PC-3 (cell line): Measurements from ENCODE around the gene ADCY2. TPM values are rescaled to one million over a fixed set of nuclear protein-coding genes. Genes with fewer than 3 reads are reported as not detected.

ENCODE experiments used
- ATAC-seq: fragments of 200-7000 bp; cut with Tn5 transposase; 2 replicates; pipeline ENCODE4 v1.9.1; 2020; ENCODE audit warnings: mild to moderate bottlenecking, moderate library complexity
- BruUV-seq: library from RNA; stranded (reverse); fragments of 400-500 nt; replicated peaks from 2 replicates; lab custom pipeline; 2021; lab: Mats Ljungman, UMichigan
- CTCF ChIA-PET: fragments of 300-600 bp; sonication (Branson Sonifier 250); formaldehyde crosslinking; loops from one replicate; lab custom pipeline; 2022; ENCODE audit warnings: antibody characterized with exemption; lab: Charles Lee
- POLR2A ChIA-PET: fragments of 300-600 bp; sonication (Branson Sonifier 250); formaldehyde crosslinking; loops from one replicate; lab custom pipeline; 2022; ENCODE audit warnings: antibody characterized with exemption; ENCODE audit not compliant: unreplicated experiment; lab: Charles Lee
- DNase-seq: peaks from one replicate; pipeline ENCODE4 v3.0.0-alpha.2; 2015
- H2AFZ ChIP-seq: fragments of 300-600 bp; sonication (generic); 2 replicates; pipeline ENCODE4 v1.6.0; 2016; ENCODE audit warnings: antibody characterized with exemption, low read length
- H3F3A ChIP-seq: fragments of 300-600 bp; sonication (generic); one replicate; pipeline ENCODE4 v1.6.0; 2017; ENCODE audit warnings: antibody characterized with exemption, low read length, control low read depth, mild to moderate bottlenecking; ENCODE audit not compliant: unreplicated experiment
- H3K27ac ChIP-seq: fragments of 300-600 bp; sonication (generic); 2 replicates; pipeline ENCODE4 v1.5.1; 2016; ENCODE audit warnings: mild to moderate bottlenecking, low read length
- H3K27me3 ChIP-seq: fragments of 300-600 bp; sonication (generic); 2 replicates; pipeline ENCODE4 v1.6.1; 2016; ENCODE audit warnings: low read length, mixed read lengths
- H3K36me3 ChIP-seq: fragments of 300-600 bp; sonication (generic); 2 replicates; pipeline ENCODE4 v1.6.1; 2016; ENCODE audit warnings: low read depth, mixed run types, low read length, mixed read lengths
- H3K4me1 ChIP-seq: fragments of 300-600 bp; sonication (generic); 2 replicates; pipeline ENCODE4 v1.5.1; 2016; ENCODE audit warnings: low read length; ENCODE audit not compliant: insufficient read depth
- H3K4me2 ChIP-seq: fragments of 300-600 bp; sonication (generic); 2 replicates; pipeline ENCODE4 v1.6.0; 2016; ENCODE audit warnings: low read length
- H3K4me3 ChIP-seq: fragments of 300-600 bp; sonication (generic); 2 replicates; pipeline ENCODE4 v1.5.1; 2016; ENCODE audit warnings: mild to moderate bottlenecking, low read length, mixed read lengths
- H3K79me2 ChIP-seq: fragments of 300-600 bp; sonication (generic); 2 replicates; pipeline ENCODE4 v1.6.1; 2017; ENCODE audit warnings: low read length, mixed read lengths
- H3K9ac ChIP-seq: fragments of 300-600 bp; sonication (generic); 2 replicates; pipeline ENCODE4 v1.6.0; 2016; ENCODE audit warnings: mild to moderate bottlenecking, low read length
- H3K9me2 ChIP-seq: fragments of 300-600 bp; sonication (generic); replicated peaks from 2 replicates; pipeline ENCODE4 v1.6.1; 2016; ENCODE audit warnings: mixed run types, low read length, mixed read lengths
- H3K9me3 ChIP-seq: fragments of 300-600 bp; sonication (generic); 2 replicates; pipeline ENCODE4 v1.6.1; 2016; ENCODE audit warnings: low read length, mixed read lengths
- H4K20me1 ChIP-seq: fragments of 300-600 bp; sonication (generic); 2 replicates; pipeline ENCODE4 v1.6.1; 2016; ENCODE audit warnings: low read length, mixed read lengths
- EZH2 ChIP-seq: fragments of 300-600 bp; sonication (generic); IDR thresholded peaks from one replicate; pipeline ENCODE4 v1.6.1; 2017; ENCODE audit warnings: antibody characterized with exemption, mild to moderate bottlenecking, low read length; ENCODE audit not compliant: unreplicated experiment
- EZH2phosphoT487 ChIP-seq: fragments of 300-600 bp; sonication (generic); IDR thresholded peaks from 2 replicates; pipeline ENCODE4 v1.6.1; 2018; ENCODE audit warnings: mild to moderate bottlenecking, antibody characterized with exemption, low read length, borderline replicate concordance
- intact Hi-C: fragments of 100-400 bp; cut with micrococcal nuclease; formaldehyde crosslinking; loops from 2 replicates; pipeline ENCODE4 v1.9.0; 2023
- total RNA-seq: library from RNA; depleted of rRNA; stranded (reverse); fragments of >200 nt; gene quantifications from 2 replicates; pipeline ENCODE4 v1.2.3, GENCODE V29; 2014
- TF ChIP-seq, protein P1 (sequence below): fragments of 300-600 bp; sonication (generic); conservative IDR thresholded peaks from 2 replicates; pipeline ENCODE4 v1.5.1; 2017; ENCODE audit warnings: antibody characterized with exemption, low read depth, mild to moderate bottlenecking, low read length

The ADCY2 gene
- total RNA-seq, 1 experiment from 2014 or later, result not detected

DNA sequence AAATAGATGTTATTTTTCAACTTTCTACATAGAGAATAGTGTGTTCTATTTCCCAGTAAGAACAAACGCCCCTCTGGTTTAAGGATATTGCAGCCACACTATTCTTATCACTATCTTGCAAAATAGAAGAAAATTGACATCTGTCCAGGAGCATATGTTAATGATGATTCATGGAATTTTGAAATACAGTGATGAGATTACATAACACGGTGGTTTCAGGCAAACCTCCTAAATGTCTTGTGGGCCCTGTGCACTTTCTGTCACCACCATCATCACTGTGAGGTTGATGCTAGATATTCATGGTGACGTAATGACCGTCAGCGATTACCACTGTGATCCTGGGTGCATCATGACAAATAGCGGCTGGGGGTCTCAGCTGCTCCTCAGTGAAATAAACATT is 406.9 kb downstream of the ADCY2 start:
- DNase-seq (peak; percentile 69), ATAC-seq (no peak)
- TF ChIP-seq EZH2phosphoT487 (no peak), EZH2 (no peak)
- TF ChIP-seq, protein P1, sequence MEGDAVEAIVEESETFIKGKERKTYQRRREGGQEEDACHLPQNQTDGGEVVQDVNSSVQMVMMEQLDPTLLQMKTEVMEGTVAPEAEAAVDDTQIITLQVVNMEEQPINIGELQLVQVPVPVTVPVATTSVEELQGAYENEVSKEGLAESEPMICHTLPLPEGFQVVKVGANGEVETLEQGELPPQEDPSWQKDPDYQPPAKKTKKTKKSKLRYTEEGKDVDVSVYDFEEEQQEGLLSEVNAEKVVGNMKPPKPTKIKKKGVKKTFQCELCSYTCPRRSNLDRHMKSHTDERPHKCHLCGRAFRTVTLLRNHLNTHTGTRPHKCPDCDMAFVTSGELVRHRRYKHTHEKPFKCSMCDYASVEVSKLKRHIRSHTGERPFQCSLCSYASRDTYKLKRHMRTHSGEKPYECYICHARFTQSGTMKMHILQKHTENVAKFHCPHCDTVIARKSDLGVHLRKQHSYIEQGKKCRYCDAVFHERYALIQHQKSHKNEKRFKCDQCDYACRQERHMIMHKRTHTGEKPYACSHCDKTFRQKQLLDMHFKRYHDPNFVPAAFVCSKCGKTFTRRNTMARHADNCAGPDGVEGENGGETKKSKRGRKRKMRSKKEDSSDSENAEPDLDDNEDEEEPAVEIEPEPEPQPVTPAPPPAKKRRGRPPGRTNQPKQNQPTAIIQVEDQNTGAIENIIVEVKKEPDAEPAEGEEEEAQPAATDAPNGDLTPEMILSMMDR, result no peak
- H3K4me1 ChIP-seq, result no peaks in the 10 kb centered on the region
- intact Hi-C loops, result no loop called here
- H3K79me2 ChIP-seq, result no peaks in the 10 kb centered on the region
- no peaks in the 10 kb centered on the region for H3F3A ChIP-seq
- H3K4me2 ChIP-seq, result no peak overlapping the region
- no peak overlapping the region for H3K27ac ChIP-seq
- H3K27me3 ChIP-seq, result peaks cover 36% of the 10 kb centered on the region
- no TSS peak for BruUV-seq
- no peaks in the 10 kb centered on the region for H4K20me1 ChIP-seq
- no peaks in the 10 kb centered on the region for H3K36me3 ChIP-seq
- ChIA-PET CTCF (no interaction called here), POLR2A (no interaction called here)
- no peak overlapping the region for H2AFZ ChIP-seq
- H3K9me3 ChIP-seq, result no peaks in the 10 kb centered on the region
- H3K4me3 ChIP-seq, result no peak overlapping the region
- no peaks in the 10 kb centered on the region; the same call in 1 of the 2 replicates for H3K9me2 ChIP-seq
- H3K9ac ChIP-seq, result no peak overlapping the region

DNA sequence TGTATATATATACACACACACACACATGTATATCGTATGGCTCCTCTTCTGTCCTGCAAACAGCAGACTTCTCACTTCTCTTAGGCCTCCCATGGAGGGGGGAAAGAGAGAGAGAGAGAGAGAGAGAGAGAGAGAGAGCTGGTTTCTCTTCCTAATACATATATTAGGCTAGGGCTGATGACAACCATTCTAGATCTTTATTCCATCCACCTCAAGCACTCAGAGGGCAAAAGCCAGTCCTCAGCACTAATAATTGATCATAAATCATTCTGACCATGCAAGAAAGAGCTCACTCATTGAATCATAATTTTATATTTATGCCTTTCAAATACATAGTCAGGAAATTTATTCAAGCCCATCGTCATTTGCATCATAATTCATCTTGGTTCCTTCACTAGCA is 408.0 kb downstream of the ADCY2 start:
- DNase-seq (no peak), ATAC-seq (no peak)
- no peaks in the 10 kb centered on the region for H3K4me1 ChIP-seq
- H3K27ac ChIP-seq, result no peak overlapping the region
- H3F3A ChIP-seq, result no peaks in the 10 kb centered on the region
- ChIA-PET CTCF (no interaction called here), POLR2A (no interaction called here)
- intact Hi-C loops, result no loop called here
- H3K9me2 ChIP-seq, result no peaks in the 10 kb centered on the region; the same call in 1 of the 2 replicates
- no peak overlapping the region for H2AFZ ChIP-seq
- no peak overlapping the region for H3K9ac ChIP-seq
- no peaks in the 10 kb centered on the region for H4K20me1 ChIP-seq
- BruUV-seq, result no TSS peak
- TF ChIP-seq EZH2 (no peak), EZH2phosphoT487 (no peak)
- TF ChIP-seq, protein P1, result no peak
- H3K4me2 ChIP-seq, result no peak overlapping the region
- H3K79me2 ChIP-seq, result no peaks in the 10 kb centered on the region
- H3K9me3 ChIP-seq, result no peaks in the 10 kb centered on the region
- peaks cover 35% of the 10 kb centered on the region for H3K27me3 ChIP-seq
- no peak overlapping the region for H3K4me3 ChIP-seq
- H3K36me3 ChIP-seq, result no peaks in the 10 kb centered on the region

DNA sequence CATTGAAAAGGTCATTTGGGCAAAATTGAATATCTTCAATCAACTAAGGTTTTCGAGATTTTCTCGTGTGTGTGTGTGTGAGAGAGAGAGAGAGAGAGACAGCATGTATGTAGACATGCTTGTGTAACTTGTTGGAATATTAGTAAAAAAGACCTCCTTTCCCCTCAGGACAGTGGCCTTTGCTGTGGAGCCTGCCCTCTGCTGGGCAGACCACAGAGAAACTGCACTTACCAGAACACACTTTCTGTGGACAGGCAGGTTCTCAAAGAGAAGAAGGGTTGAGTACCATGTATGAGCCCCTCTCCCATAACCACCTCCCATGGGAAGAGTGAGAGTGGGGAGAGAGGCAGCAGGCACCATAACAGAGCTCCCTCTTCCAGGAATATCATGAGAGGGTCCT is 409.4 kb downstream of the ADCY2 start:
- Histone ChIP-seq H3K9ac (no peak overlapping the region), H3K4me3 (no peak overlapping the region), H4K20me1 (no peaks in the 10 kb centered on the region), H3K79me2 (no peaks in the 10 kb centered on the region), H3K9me3 (no peaks in the 10 kb centered on the region), H3K9me2 (no peaks in the 10 kb centered on the region), H3K4me2 (no peak overlapping the region), H3K27ac (no peak overlapping the region), H3K27me3 (peaks cover 35% of the 10 kb centered on the region), H2AFZ (no peak overlapping the region), H3F3A (no peaks in the 10 kb centered on the region), H3K36me3 (no peaks in the 10 kb centered on the region), H3K4me1 (no peaks in the 10 kb centered on the region)
- DNase-seq (peak; percentile 16), ATAC-seq (no peak)
- intact Hi-C loops, result no loop called here
- BruUV-seq, result no TSS peak
- CTCF ChIA-PET, result no interaction called here
- POLR2A ChIA-PET, result no interaction called here
- TF ChIP-seq, protein P1, result peak; percentile 60
- no peak for TF ChIP-seq EZH2
- TF ChIP-seq EZH2phosphoT487, result no peak
